KMS-11 (cell line): ENCODE data around the gene SAPCD2.

Source experiments
- H2AFZ ChIP-seq: fragments of 200-600 bp; sonication (generic); 2 replicates; pipeline ENCODE4 v1.6.1; 2016; ENCODE audit warnings: antibody characterized with exemption, mixed run types, low read depth
- H3K27ac ChIP-seq: fragments of 200-600 bp; sonication (generic); 2 replicates; pipeline ENCODE4 v1.6.1; 2016; ENCODE audit warnings: mild to moderate bottlenecking, mixed run types
- H3K27me3 ChIP-seq: fragments of 200-600 bp; sonication (generic); 2 replicates; pipeline ENCODE4 v1.6.1; 2017; ENCODE audit warnings: mild to moderate bottlenecking, low read depth, mixed run types, moderate library complexity; ENCODE audit not compliant: insufficient read depth
- H3K36me3 ChIP-seq: fragments of 200-600 bp; sonication (generic); 2 replicates; pipeline ENCODE4 v1.6.1; 2017; ENCODE audit warnings: mild to moderate bottlenecking, mixed run types; ENCODE audit not compliant: insufficient read depth
- H3K4me1 ChIP-seq: fragments of 200-600 bp; sonication (generic); 2 replicates; pipeline ENCODE4 v1.6.1; 2016; ENCODE audit warnings: mild to moderate bottlenecking, low read depth, mixed run types; ENCODE audit not compliant: poor library complexity, severe bottlenecking
- H3K4me2 ChIP-seq: fragments of 200-600 bp; sonication (generic); 2 replicates; pipeline ENCODE4 v1.7.0; 2016; ENCODE audit warnings: mild to moderate bottlenecking, mixed run types
- H3K4me3 ChIP-seq: fragments of 200-600 bp; sonication (generic); IDR thresholded peaks from 2 replicates; pipeline ENCODE4 v1.6.1; 2017; ENCODE audit warnings: low read depth, low read length, mixed read lengths; ENCODE audit not compliant: insufficient read depth
- H3K79me2 ChIP-seq: fragments of 200-600 bp; sonication (generic); 2 replicates; pipeline ENCODE4 v1.6.1; 2016; ENCODE audit warnings: low read depth, mixed run types; ENCODE audit not compliant: insufficient read depth
- H3K9ac ChIP-seq: fragments of 200-600 bp; sonication (generic); 2 replicates; pipeline ENCODE4 v1.6.1; 2016; ENCODE audit warnings: mild to moderate bottlenecking, mixed run types
- H4K20me1 ChIP-seq: fragments of 200-600 bp; sonication (generic); 2 replicates; pipeline ENCODE4 v1.6.1; 2016; ENCODE audit warnings: mild to moderate bottlenecking, mixed run types; ENCODE audit not compliant: insufficient read depth
- CTCF ChIP-seq: fragments of 200-600 bp; sonication (generic); conservative IDR thresholded peaks from 2 replicates; pipeline ENCODE4 v1.6.1; 2017; ENCODE audit warnings: low read depth, mild to moderate bottlenecking, antibody characterized with exemption, low read length, moderate library complexity, mixed read lengths

SAPCD2 gene

GRCh38 chr9:137066096-137066861 is 4.1 kb downstream of the SAPCD2 start:
- no peak overlapping the region for H3K4me3 ChIP-seq
- no peak overlapping the region for H3K4me2 ChIP-seq
- no peak overlapping the region for H3K9ac ChIP-seq
- H3K79me2 ChIP-seq: no peaks in the 10 kb centered on the region
- H4K20me1 ChIP-seq: 0 out of 2 replicates have a peak, but pooled peaks cover 6% of the 10 kb centered on the region
- H3K4me1 ChIP-seq: peaks cover 25% of the 10 kb centered on the region
- TF ChIP-seq CTCF: no peak
- no peaks in the 10 kb centered on the region for H3K36me3 ChIP-seq
- H2AFZ ChIP-seq: no peak overlapping the region
- H3K27me3 ChIP-seq: peaks cover 2% of the 10 kb centered on the region; the same call in 1 of the 2 replicates
- no peak overlapping the region for H3K27ac ChIP-seq

GRCh38 chr9:137065336-137065967 is 4.9 kb downstream of the SAPCD2 start:
- Histone ChIP-seq H3K79me2 (no peaks in the 10 kb centered on the region), H3K27me3 (peaks cover 4% of the 10 kb centered on the region; the same call in 1 of the 2 replicates), H3K36me3 (no peaks in the 10 kb centered on the region), H2AFZ (no peak overlapping the region), H4K20me1 (0 out of 2 replicates have a peak, but pooled peaks cover 6% of the 10 kb centered on the region), H3K4me2 (no peak overlapping the region), H3K4me3 (no peak overlapping the region), H3K9ac (no peak overlapping the region), H3K4me1 (peaks cover 18% of the 10 kb centered on the region), H3K27ac (no peak overlapping the region)
- no peak for TF ChIP-seq CTCF

- Histone ChIP-seq H4K20me1 (0 out of 2 replicates have a peak, but pooled peaks cover 6% of the 10 kb centered on the region), H3K27me3 (peaks cover 10% of the 10 kb centered on the region; the same call in 1 of the 2 replicates), H3K9ac (no peak overlapping the region), H3K4me3 (no peak overlapping the region), H3K36me3 (no peaks in the 10 kb centered on the region), H3K27ac (no peak overlapping the region), H3K79me2 (no peaks in the 10 kb centered on the region), H3K4me1 (peaks cover 18% of the 10 kb centered on the region), H2AFZ (no peak overlapping the region), H3K4me2 (no peak overlapping the region)
- TF ChIP-seq CTCF: no peak
Measured at GRCh38 chr9:137064880-137065164, 5.5 kb downstream of the SAPCD2 start.

- H3K27me3 ChIP-seq: peaks cover 13% of the 10 kb centered on the region; the same call in 1 of the 2 replicates
- H2AFZ ChIP-seq: no peak overlapping the region
- 0 out of 2 replicates have a peak, but pooled peaks cover 2% of the 10 kb centered on the region for H4K20me1 ChIP-seq
- H3K9ac ChIP-seq: no peak overlapping the region
- H3K4me2 ChIP-seq: no peak overlapping the region
- no peak overlapping the region for H3K4me3 ChIP-seq
- TF ChIP-seq CTCF: peak; percentile 88
- no peaks in the 10 kb centered on the region for H3K79me2 ChIP-seq
- no peaks in the 10 kb centered on the region for H3K36me3 ChIP-seq
- H3K27ac ChIP-seq: no peak overlapping the region
- peaks cover 14% of the 10 kb centered on the region for H3K4me1 ChIP-seq
Measured at GRCh38 chr9:137064027-137064879, 6.1 kb downstream of the SAPCD2 start.
